GM23338 (cell line): Measurements from ENCODE around the gene TUBB4A. TPM values are rescaled to one million over a fixed set of nuclear protein-coding genes. Genes with fewer than 3 reads are reported as not detected.

Experiments
- ATAC-seq: fragments of 200-7000 bp; cut with Tn5 transposase; 3 replicates; pipeline ENCODE4 v1.9.1; 2020
- DNase-seq: peaks from one replicate; pipeline ENCODE4 v3.0.0-alpha.2; 2015; ENCODE audit warnings: low spot score
- H2AFZ ChIP-seq: fragments of 200-600 bp; sonication (generic); 2 replicates; pipeline ENCODE4 v1.8.0; 2016; ENCODE audit warnings: antibody characterized with exemption, mild to moderate bottlenecking, moderate library complexity
- H3F3A ChIP-seq: fragments of 200-600 bp; sonication (generic); replicated peaks from 2 replicates; pipeline ENCODE4 v1.8.0; 2017; ENCODE audit warnings: antibody characterized with exemption, mixed run types, low read depth
- H3K27ac ChIP-seq: fragments of 200-600 bp; sonication (generic); 2 replicates; pipeline ENCODE4 v1.6.1; 2016; ENCODE audit warnings: low read depth
- H3K27me3 ChIP-seq: fragments of 200-600 bp; sonication (generic); 2 replicates; pipeline ENCODE4 v1.8.0; 2016; ENCODE audit warnings: mild to moderate bottlenecking, mixed run types, moderate library complexity; ENCODE audit not compliant: insufficient read depth
- H3K36me3 ChIP-seq: fragments of 200-600 bp; sonication (generic); 2 replicates; pipeline ENCODE4 v1.8.0; 2016; ENCODE audit warnings: mild to moderate bottlenecking; ENCODE audit not compliant: insufficient read depth
- H3K4me1 ChIP-seq: fragments of 200-600 bp; sonication (generic); 2 replicates; pipeline ENCODE4 v1.8.0; 2016; ENCODE audit warnings: mild to moderate bottlenecking, moderate library complexity; ENCODE audit not compliant: insufficient read depth
- H3K4me2 ChIP-seq: fragments of 200-600 bp; sonication (generic); 2 replicates; pipeline ENCODE4 v1.7.1; 2017; ENCODE audit warnings: mixed run types
- H3K4me3 ChIP-seq: fragments of 200-600 bp; sonication (generic); 2 replicates; pipeline ENCODE4 v1.6.1; 2016; ENCODE audit warnings: mixed run types
- H3K79me2 ChIP-seq: fragments of 200-600 bp; sonication (generic); replicated peaks from 2 replicates; pipeline ENCODE4 v1.8.0; 2017; ENCODE audit warnings: mild to moderate bottlenecking; ENCODE audit not compliant: insufficient read depth
- H3K9me2 ChIP-seq: fragments of 200-600 bp; sonication (generic); 2 replicates; pipeline ENCODE4 v1.8.0; 2017; ENCODE audit not compliant: insufficient read depth
- H4K20me1 ChIP-seq: fragments of 200-600 bp; sonication (generic); replicated peaks from 2 replicates; pipeline ENCODE4 v1.8.0; 2017; ENCODE audit warnings: mild to moderate bottlenecking; ENCODE audit not compliant: insufficient read depth
- H3K27ac Mint-ChIP-seq: 2 replicates; pipeline ENCODE4 v1.8.0; 2020; ENCODE audit warnings: inconsistent platforms, mild to moderate bottlenecking, moderate library complexity, mixed read lengths
- H3K27me3 Mint-ChIP-seq: 3 replicates; pipeline ENCODE4 v1.8.0; 2022; ENCODE audit warnings: low read depth, mild to moderate bottlenecking, moderate library complexity, mixed read lengths, inconsistent platforms; ENCODE audit not compliant: insufficient read depth, poor library complexity
- H3K36me3 Mint-ChIP-seq: 3 replicates; pipeline ENCODE4 v1.8.0; 2021; ENCODE audit warnings: low read depth, mild to moderate bottlenecking, inconsistent platforms, moderate library complexity, mixed read lengths
- H3K4me1 Mint-ChIP-seq: 3 replicates; pipeline ENCODE4 v1.8.0; 2020; ENCODE audit warnings: mild to moderate bottlenecking, inconsistent platforms, mixed read lengths
- H3K4me3 Mint-ChIP-seq: 3 replicates; pipeline ENCODE4 v1.8.0; 2021; ENCODE audit warnings: moderate library complexity, mild to moderate bottlenecking, inconsistent platforms, mixed read lengths
- H3K9me3 Mint-ChIP-seq: 3 replicates; pipeline ENCODE4 v1.8.0; 2020; ENCODE audit warnings: moderate library complexity, mild to moderate bottlenecking, inconsistent platforms, mixed read lengths
- CREB1 ChIP-seq: fragments of 250-450 bp; sonication (Bioruptor Pico); IDR thresholded peaks from 2 replicates; pipeline ENCODE4 v1.5.0; 2020; ENCODE audit warnings: low read depth, mild to moderate bottlenecking, moderate library complexity
- EZH2 ChIP-seq: fragments of 200-600 bp; sonication (generic); IDR thresholded peaks from one replicate; pipeline ENCODE4 v1.8.0; 2017; ENCODE audit warnings: antibody characterized with exemption, mild to moderate bottlenecking, low read depth; ENCODE audit not compliant: unreplicated experiment
- EZH2phosphoT487 ChIP-seq: fragments of 200-600 bp; sonication (generic); IDR thresholded peaks from one replicate; pipeline ENCODE4 v1.8.1; 2018; ENCODE audit warnings: antibody characterized with exemption; ENCODE audit not compliant: unreplicated experiment
- JUNB ChIP-seq: IDR thresholded peaks from one replicate; pipeline ENCODE4 v1.6.1; 2016; ENCODE audit warnings: antibody characterized with exemption; ENCODE audit not compliant: unreplicated experiment
- NANOG ChIP-seq: IDR thresholded peaks from 2 replicates; pipeline ENCODE4 v1.6.1; 2016; ENCODE audit warnings: antibody characterized with exemption, borderline replicate concordance
- POLR2AphosphoS5 ChIP-seq: IDR thresholded peaks from 2 replicates; pipeline ENCODE4 v1.6.1; 2016; ENCODE audit warnings: antibody characterized with exemption, low read depth
- STAT1 ChIP-seq: IDR thresholded peaks from one replicate; pipeline ENCODE4 v1.6.1; 2016; ENCODE audit warnings: antibody characterized with exemption; ENCODE audit not compliant: unreplicated experiment
- ZNF114 ChIP-seq: fragments of 250-450 bp; sonication (Bioruptor Pico); IDR thresholded peaks from 2 replicates; pipeline ENCODE4 v1.5.0; 2020; ENCODE audit warnings: mild to moderate bottlenecking, moderate library complexity
- ZNF331 ChIP-seq: fragments of 250-450 bp; sonication (Bioruptor Pico); IDR thresholded peaks from 2 replicates; pipeline ENCODE4 v1.5.0; 2020; ENCODE audit warnings: low read depth, mild to moderate bottlenecking, moderate library complexity
- polyA plus RNA-seq: library from polyadenylated mRNA; unstranded; fragments of >200 nt; fragmentation: Nextera tagmentation; extraction: Ambion mirVana; gene quantifications from 2 replicates; pipeline ENCODE4 v1.2.1, GENCODE V29; 2016
- total RNA-seq: library from RNA; depleted of rRNA; stranded (reverse); fragments of >200 nt; shearing (Covaris generic); gene quantifications from 2 replicates; pipeline ENCODE4 v1.2.3, GENCODE V29; 2014
- TF ChIP-seq, protein P1 (sequence below), 2 experiments: fragments of 200-600 bp in 1 of 2; sonication (generic) in 1 of 2; conservative IDR thresholded peaks; 2 replicates each; pipeline versions ENCODE4 v1.5.1 to v1.6.1; 2016 to 2017; ENCODE audit warnings: antibody characterized with exemption in 2 of 2, low read depth in 2 of 2, mild to moderate bottlenecking in 2 of 2, moderate library complexity in 1 of 2
- TF ChIP-seq, protein P2 (sequence below): IDR thresholded peaks from 2 replicates; pipeline ENCODE4 v1.6.1; 2016; ENCODE audit warnings: antibody characterized with exemption
- TF ChIP-seq, protein P3 (sequence below): fragments of 250-450 bp; sonication (Bioruptor Pico); IDR thresholded peaks from 2 replicates; pipeline ENCODE4 v1.5.0; 2020; ENCODE audit warnings: mild to moderate bottlenecking, moderate library complexity
- TF ChIP-seq, protein P4 (sequence below): IDR thresholded peaks from one replicate; pipeline ENCODE4 v1.6.1; 2018; ENCODE audit warnings: antibody characterized with exemption; ENCODE audit not compliant: unreplicated experiment

The TUBB4A gene
- total and polyA plus RNA-seq, 2 experiments from 2014 or later = 32.9 to 41.7 TPM

DNA sequence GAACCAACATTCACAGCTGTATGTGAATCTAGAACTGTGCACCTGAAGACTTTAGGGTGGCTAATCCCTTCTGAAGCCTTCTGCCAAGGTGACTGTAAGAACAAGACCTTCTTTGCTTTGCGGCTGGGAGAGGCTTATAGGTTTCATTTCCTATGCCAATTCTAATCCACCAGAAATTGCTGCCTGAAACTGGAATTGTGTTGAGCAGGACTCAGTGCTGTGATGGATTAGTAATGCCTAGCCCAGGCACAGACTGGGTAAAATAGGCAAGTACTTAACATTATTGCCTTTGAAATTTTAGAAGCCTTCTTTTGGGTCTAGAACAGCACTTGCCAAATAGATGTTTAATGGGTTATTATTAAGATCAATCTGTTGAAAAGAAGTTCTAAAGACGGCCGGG lies 54.1 kb downstream of the TUBB4A start:
- no peaks in the 10 kb centered on the region for H3K79me2 ChIP-seq
- TF ChIP-seq, protein P1, sequence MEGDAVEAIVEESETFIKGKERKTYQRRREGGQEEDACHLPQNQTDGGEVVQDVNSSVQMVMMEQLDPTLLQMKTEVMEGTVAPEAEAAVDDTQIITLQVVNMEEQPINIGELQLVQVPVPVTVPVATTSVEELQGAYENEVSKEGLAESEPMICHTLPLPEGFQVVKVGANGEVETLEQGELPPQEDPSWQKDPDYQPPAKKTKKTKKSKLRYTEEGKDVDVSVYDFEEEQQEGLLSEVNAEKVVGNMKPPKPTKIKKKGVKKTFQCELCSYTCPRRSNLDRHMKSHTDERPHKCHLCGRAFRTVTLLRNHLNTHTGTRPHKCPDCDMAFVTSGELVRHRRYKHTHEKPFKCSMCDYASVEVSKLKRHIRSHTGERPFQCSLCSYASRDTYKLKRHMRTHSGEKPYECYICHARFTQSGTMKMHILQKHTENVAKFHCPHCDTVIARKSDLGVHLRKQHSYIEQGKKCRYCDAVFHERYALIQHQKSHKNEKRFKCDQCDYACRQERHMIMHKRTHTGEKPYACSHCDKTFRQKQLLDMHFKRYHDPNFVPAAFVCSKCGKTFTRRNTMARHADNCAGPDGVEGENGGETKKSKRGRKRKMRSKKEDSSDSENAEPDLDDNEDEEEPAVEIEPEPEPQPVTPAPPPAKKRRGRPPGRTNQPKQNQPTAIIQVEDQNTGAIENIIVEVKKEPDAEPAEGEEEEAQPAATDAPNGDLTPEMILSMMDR (conservative IDR thresholded peaks at IDR 0.05; ENCODE audit: low read depth in 2 of 2) = no peak
- no peak for TF ChIP-seq POLR2AphosphoS5
- TF ChIP-seq STAT1 = no peak
- no peak for TF ChIP-seq CREB1 (CRISPR knock-in tag)
- no peak for TF ChIP-seq ZNF114 (CRISPR knock-in tag)
- no peak for TF ChIP-seq EZH2
- no peak for TF ChIP-seq NANOG
- TF ChIP-seq, protein P2, sequence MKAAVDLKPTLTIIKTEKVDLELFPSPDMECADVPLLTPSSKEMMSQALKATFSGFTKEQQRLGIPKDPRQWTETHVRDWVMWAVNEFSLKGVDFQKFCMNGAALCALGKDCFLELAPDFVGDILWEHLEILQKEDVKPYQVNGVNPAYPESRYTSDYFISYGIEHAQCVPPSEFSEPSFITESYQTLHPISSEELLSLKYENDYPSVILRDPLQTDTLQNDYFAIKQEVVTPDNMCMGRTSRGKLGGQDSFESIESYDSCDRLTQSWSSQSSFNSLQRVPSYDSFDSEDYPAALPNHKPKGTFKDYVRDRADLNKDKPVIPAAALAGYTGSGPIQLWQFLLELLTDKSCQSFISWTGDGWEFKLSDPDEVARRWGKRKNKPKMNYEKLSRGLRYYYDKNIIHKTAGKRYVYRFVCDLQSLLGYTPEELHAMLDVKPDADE = no peak
- TF ChIP-seq JUNB = no peak
- TF ChIP-seq, protein P3, sequence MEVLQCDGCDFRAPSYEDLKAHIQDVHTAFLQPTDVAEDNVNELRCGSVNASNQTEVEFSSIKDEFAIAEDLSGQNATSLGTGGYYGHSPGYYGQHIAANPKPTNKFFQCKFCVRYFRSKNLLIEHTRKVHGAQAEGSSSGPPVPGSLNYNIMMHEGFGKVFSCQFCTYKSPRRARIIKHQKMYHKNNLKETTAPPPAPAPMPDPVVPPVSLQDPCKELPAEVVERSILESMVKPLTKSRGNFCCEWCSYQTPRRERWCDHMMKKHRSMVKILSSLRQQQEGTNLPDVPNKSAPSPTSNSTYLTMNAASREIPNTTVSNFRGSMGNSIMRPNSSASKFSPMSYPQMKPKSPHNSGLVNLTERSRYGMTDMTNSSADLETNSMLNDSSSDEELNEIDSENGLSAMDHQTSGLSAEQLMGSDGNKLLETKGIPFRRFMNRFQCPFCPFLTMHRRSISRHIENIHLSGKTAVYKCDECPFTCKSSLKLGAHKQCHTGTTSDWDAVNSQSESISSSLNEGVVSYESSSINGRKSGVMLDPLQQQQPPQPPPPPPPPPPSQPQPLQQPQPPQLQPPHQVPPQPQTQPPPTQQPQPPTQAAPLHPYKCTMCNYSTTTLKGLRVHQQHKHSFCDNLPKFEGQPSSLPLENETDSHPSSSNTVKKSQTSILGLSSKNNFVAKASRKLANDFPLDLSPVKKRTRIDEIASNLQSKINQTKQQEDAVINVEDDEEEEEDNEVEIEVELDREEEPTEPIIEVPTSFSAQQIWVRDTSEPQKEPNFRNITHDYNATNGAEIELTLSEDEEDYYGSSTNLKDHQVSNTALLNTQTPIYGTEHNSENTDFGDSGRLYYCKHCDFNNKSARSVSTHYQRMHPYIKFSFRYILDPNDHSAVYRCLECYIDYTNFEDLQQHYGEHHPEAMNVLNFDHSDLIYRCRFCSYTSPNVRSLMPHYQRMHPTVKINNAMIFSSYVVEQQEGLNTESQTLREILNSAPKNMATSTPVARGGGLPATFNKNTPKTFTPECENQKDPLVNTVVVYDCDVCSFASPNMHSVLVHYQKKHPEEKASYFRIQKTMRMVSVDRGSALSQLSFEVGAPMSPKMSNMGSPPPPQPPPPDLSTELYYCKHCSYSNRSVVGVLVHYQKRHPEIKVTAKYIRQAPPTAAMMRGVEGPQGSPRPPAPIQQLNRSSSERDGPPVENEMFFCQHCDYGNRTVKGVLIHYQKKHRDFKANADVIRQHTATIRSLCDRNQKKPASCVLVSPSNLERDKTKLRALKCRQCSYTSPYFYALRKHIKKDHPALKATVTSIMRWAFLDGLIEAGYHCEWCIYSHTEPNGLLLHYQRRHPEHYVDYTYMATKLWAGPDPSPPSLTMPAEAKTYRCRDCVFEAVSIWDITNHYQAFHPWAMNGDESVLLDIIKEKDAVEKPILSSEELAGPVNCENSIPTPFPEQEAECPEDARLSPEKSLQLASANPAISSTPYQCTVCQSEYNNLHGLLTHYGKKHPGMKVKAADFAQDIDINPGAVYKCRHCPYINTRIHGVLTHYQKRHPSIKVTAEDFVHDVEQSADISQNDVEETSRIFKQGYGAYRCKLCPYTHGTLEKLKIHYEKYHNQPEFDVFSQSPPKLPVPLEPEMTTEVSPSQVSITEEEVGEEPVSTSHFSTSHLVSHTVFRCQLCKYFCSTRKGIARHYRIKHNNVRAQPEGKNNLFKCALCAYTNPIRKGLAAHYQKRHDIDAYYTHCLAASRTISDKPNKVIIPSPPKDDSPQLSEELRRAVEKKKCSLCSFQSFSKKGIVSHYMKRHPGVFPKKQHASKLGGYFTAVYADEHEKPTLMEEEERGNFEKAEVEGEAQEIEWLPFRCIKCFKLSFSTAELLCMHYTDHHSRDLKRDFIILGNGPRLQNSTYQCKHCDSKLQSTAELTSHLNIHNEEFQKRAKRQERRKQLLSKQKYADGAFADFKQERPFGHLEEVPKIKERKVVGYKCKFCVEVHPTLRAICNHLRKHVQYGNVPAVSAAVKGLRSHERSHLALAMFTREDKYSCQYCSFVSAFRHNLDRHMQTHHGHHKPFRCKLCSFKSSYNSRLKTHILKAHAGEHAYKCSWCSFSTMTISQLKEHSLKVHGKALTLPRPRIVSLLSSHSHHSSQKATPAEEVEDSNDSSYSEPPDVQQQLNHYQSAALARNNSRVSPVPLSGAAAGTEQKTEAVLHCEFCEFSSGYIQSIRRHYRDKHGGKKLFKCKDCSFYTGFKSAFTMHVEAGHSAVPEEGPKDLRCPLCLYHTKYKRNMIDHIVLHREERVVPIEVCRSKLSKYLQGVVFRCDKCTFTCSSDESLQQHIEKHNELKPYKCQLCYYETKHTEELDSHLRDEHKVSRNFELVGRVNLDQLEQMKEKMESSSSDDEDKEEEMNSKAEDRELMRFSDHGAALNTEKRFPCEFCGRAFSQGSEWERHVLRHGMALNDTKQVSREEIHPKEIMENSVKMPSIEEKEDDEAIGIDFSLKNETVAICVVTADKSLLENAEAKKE (CRISPR knock-in tag) = no peak
- TF ChIP-seq ZNF331 = no peak
- TF ChIP-seq, protein P4, sequence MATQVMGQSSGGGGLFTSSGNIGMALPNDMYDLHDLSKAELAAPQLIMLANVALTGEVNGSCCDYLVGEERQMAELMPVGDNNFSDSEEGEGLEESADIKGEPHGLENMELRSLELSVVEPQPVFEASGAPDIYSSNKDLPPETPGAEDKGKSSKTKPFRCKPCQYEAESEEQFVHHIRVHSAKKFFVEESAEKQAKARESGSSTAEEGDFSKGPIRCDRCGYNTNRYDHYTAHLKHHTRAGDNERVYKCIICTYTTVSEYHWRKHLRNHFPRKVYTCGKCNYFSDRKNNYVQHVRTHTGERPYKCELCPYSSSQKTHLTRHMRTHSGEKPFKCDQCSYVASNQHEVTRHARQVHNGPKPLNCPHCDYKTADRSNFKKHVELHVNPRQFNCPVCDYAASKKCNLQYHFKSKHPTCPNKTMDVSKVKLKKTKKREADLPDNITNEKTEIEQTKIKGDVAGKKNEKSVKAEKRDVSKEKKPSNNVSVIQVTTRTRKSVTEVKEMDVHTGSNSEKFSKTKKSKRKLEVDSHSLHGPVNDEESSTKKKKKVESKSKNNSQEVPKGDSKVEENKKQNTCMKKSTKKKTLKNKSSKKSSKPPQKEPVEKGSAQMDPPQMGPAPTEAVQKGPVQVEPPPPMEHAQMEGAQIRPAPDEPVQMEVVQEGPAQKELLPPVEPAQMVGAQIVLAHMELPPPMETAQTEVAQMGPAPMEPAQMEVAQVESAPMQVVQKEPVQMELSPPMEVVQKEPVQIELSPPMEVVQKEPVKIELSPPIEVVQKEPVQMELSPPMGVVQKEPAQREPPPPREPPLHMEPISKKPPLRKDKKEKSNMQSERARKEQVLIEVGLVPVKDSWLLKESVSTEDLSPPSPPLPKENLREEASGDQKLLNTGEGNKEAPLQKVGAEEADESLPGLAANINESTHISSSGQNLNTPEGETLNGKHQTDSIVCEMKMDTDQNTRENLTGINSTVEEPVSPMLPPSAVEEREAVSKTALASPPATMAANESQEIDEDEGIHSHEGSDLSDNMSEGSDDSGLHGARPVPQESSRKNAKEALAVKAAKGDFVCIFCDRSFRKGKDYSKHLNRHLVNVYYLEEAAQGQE = no peak
- no peak for TF ChIP-seq EZH2phosphoT487
- no peak overlapping the region for H3K27ac ChIP-seq
- H3K27me3 Mint-ChIP-seq = peaks cover 4% of the 10 kb centered on the region
- peaks cover 2% of the 10 kb centered on the region; the same call in 1 of the 3 replicates for H3K9me3 Mint-ChIP-seq
- no peaks in the 10 kb centered on the region for H3F3A ChIP-seq
- ATAC-seq (no peak), DNase-seq (no peak)
- H3K4me3 ChIP-seq = no peak overlapping the region
- H4K20me1 ChIP-seq = no peaks in the 10 kb centered on the region; the same call in 1 of the 2 replicates
- peaks cover 20% of the 10 kb centered on the region for H3K36me3 Mint-ChIP-seq
- H3K4me1 ChIP-seq = no peaks in the 10 kb centered on the region
- no peak overlapping the region for H3K4me3 Mint-ChIP-seq
- H3K9me2 ChIP-seq = no peaks in the 10 kb centered on the region
- no peaks in the 10 kb centered on the region for H3K4me1 Mint-ChIP-seq
- H3K27me3 ChIP-seq = no peaks in the 10 kb centered on the region
- no peaks in the 10 kb centered on the region for H3K36me3 ChIP-seq
- no peak overlapping the region for H3K27ac Mint-ChIP-seq
- no peak overlapping the region for H2AFZ ChIP-seq
- H3K4me2 ChIP-seq = no peak overlapping the region
